HEK293 (cell line): ENCODE data around the gene AKAP6.

Experiments
- CTCF ChIA-PET: fragments of 350-600 bp; formaldehyde crosslinking; extraction: SDS; loops from one replicate; lab custom pipeline; 2021; ENCODE audit warnings: antibody characterized with exemption; lab: Yijun Ruan, JAX
- POLR2A ChIA-PET: fragments of 300-600 bp; formaldehyde crosslinking; extraction: SDS; loops from one replicate; lab custom pipeline; 2020; ENCODE audit warnings: antibody characterized with exemption, inconsistent platforms; lab: Yijun Ruan, JAX
- H3K27ac ChIP-seq: fragments of 200-500 bp; sonication (Bioruptor generic); 2 replicates; pipeline ENCODE4 v1.5.1; 2014; ENCODE audit warnings: low read depth, low read length, control low read depth, inconsistent platforms; ENCODE audit errors: extremely low read depth
- H3K36me3 ChIP-seq, 2 experiments: fragments of 200-500 bp in 1 of 2; sonication (Bioruptor generic) in 1 of 2; 1 replicate in 1 of 2; 2 replicates in 1 of 2; pipeline ENCODE4 v1.5.1; 2014 to 2017; ENCODE audit warnings: inconsistent platforms in 2 of 2, low read length in 2 of 2; ENCODE audit not compliant: control insufficient read depth in 2 of 2, insufficient read depth in 1 of 2
- H3K4me1 ChIP-seq: fragments of 200-500 bp; sonication (Bioruptor generic); 2 replicates; pipeline ENCODE4 v1.5.1; 2014; ENCODE audit warnings: mild to moderate bottlenecking, low read length, inconsistent platforms; ENCODE audit not compliant: control insufficient read depth, insufficient read depth
- H3K4me3 ChIP-seq: 2 replicates; pipeline ENCODE4 v1.5.1; 2011; ENCODE audit warnings: low read depth, mild to moderate bottlenecking, control low read depth, low read length, moderate library complexity
- H3K9me3 ChIP-seq: fragments of 200-500 bp; sonication (Bioruptor generic); 2 replicates; pipeline ENCODE4 v1.5.1; 2014; ENCODE audit warnings: low read depth, low read length, inconsistent platforms; ENCODE audit not compliant: control insufficient read depth, insufficient read depth
- BCL11A ChIP-seq: fragments of 450-650 bp; formaldehyde crosslinking; IDR thresholded peaks from 2 replicates; pipeline ENCODE4 v1.5.1; 2016; ENCODE audit warnings: low read depth, missing biosample characterization, missing genetic modification characterization
- BCL11B ChIP-seq: fragments of 450-650 bp; formaldehyde crosslinking; IDR thresholded peaks from 2 replicates; pipeline ENCODE4 v1.5.1; 2016; ENCODE audit warnings: low read depth, missing biosample characterization, missing genetic modification characterization
- IKZF3 ChIP-seq: fragments of 450-650 bp; IDR thresholded peaks from 2 replicates; pipeline ENCODE4 v1.5.0; 2018; ENCODE audit warnings: missing biosample characterization, mild to moderate bottlenecking, missing genetic modification characterization, moderate library complexity
- KLF10 ChIP-seq: fragments of 450-650 bp; IDR thresholded peaks from 2 replicates; pipeline ENCODE4 v1.5.1; 2018; ENCODE audit warnings: missing biosample characterization, mild to moderate bottlenecking, missing genetic modification characterization
- WT1 ChIP-seq: fragments of 450-650 bp; formaldehyde crosslinking; IDR thresholded peaks from 2 replicates; pipeline ENCODE4 v1.5.1; 2016; ENCODE audit warnings: missing biosample characterization, missing genetic modification characterization
- ZFP37 ChIP-seq: fragments of 450-650 bp; formaldehyde crosslinking; IDR thresholded peaks from 2 replicates; pipeline ENCODE4 v1.5.1; 2016; ENCODE audit warnings: missing biosample characterization, missing genetic modification characterization
- ZFP69B ChIP-seq: fragments of 450-650 bp; formaldehyde crosslinking; IDR thresholded peaks from 2 replicates; pipeline ENCODE4 v1.5.1; 2016; ENCODE audit warnings: missing biosample characterization, missing genetic modification characterization
- ZNF133 ChIP-seq: fragments of 450-650 bp; formaldehyde crosslinking; IDR thresholded peaks from 2 replicates; pipeline ENCODE4 v1.5.1; 2016; ENCODE audit warnings: missing biosample characterization, missing genetic modification characterization
- ZNF146 ChIP-seq: fragments of 450-650 bp; formaldehyde crosslinking; IDR thresholded peaks from 2 replicates; pipeline ENCODE4 v1.5.1; 2016; ENCODE audit warnings: missing biosample characterization, missing genetic modification characterization
- ZNF169 ChIP-seq: fragments of 450-650 bp; formaldehyde crosslinking; IDR thresholded peaks from 2 replicates; pipeline ENCODE4 v1.5.1; 2016; ENCODE audit warnings: missing biosample characterization, missing genetic modification characterization
- ZNF174 ChIP-seq: fragments of 450-650 bp; formaldehyde crosslinking; IDR thresholded peaks from 2 replicates; pipeline ENCODE4 v1.5.0; 2017; ENCODE audit warnings: missing biosample characterization, mild to moderate bottlenecking, missing genetic modification characterization
- ZNF19 ChIP-seq: fragments of 450-650 bp; formaldehyde crosslinking; IDR thresholded peaks from 2 replicates; pipeline ENCODE4; 2016; ENCODE audit warnings: missing biosample characterization, missing genetic modification characterization, low read depth
- ZNF221 ChIP-seq: fragments of 450-650 bp; formaldehyde crosslinking; IDR thresholded peaks from 2 replicates; pipeline ENCODE4 v1.5.1; 2017; ENCODE audit warnings: missing biosample characterization, missing genetic modification characterization, borderline replicate concordance
- ZNF266 ChIP-seq: fragments of 450-650 bp; formaldehyde crosslinking; IDR thresholded peaks from 2 replicates; pipeline ENCODE4 v1.5.1; 2016; ENCODE audit warnings: missing biosample characterization, missing genetic modification characterization, low read depth
- ZNF510 ChIP-seq: fragments of 450-650 bp; formaldehyde crosslinking; IDR thresholded peaks from 2 replicates; pipeline ENCODE4 v1.5.1; 2018; ENCODE audit warnings: mild to moderate bottlenecking, missing genetic modification characterization, missing biosample characterization; ENCODE audit not compliant: insufficient replicate concordance
- ZNF514 ChIP-seq: fragments of 450-650 bp; formaldehyde crosslinking; IDR thresholded peaks from 2 replicates; pipeline ENCODE4 v1.5.1; 2016; ENCODE audit warnings: missing biosample characterization, missing genetic modification characterization
- ZNF624 ChIP-seq: fragments of 450-650 bp; formaldehyde crosslinking; IDR thresholded peaks from 2 replicates; pipeline ENCODE4 v1.5.1; 2017; ENCODE audit warnings: missing biosample characterization, missing genetic modification characterization
- TF ChIP-seq, protein P1 (sequence below): fragments of 450-650 bp; formaldehyde crosslinking; IDR thresholded peaks from 2 replicates; pipeline ENCODE4 v1.5.1; 2016; ENCODE audit warnings: missing biosample characterization, missing genetic modification characterization
- TF ChIP-seq, protein P2 (sequence below): fragments of 450-650 bp; formaldehyde crosslinking; IDR thresholded peaks from 2 replicates; pipeline ENCODE4 v1.5.1; 2016; ENCODE audit warnings: missing biosample characterization, missing genetic modification characterization
- TF ChIP-seq, protein P3 (sequence below): fragments of 450-650 bp; formaldehyde crosslinking; IDR thresholded peaks from 2 replicates; pipeline ENCODE4 v1.5.1; 2017; ENCODE audit warnings: missing biosample characterization, missing genetic modification characterization
- TF ChIP-seq, protein P4 (sequence below): fragments of 450-650 bp; formaldehyde crosslinking; IDR thresholded peaks from 2 replicates; pipeline ENCODE4 v1.5.1; 2016; ENCODE audit warnings: missing biosample characterization, missing genetic modification characterization
- TF ChIP-seq, protein P5 (sequence below): fragments of 450-650 bp; formaldehyde crosslinking; IDR thresholded peaks from 2 replicates; pipeline ENCODE4 v1.5.1; 2017; ENCODE audit warnings: missing biosample characterization, missing genetic modification characterization
- TF ChIP-seq, protein P6 (sequence below): fragments of 450-650 bp; formaldehyde crosslinking; IDR thresholded peaks from 2 replicates; pipeline ENCODE4 v1.5.1; 2016; ENCODE audit warnings: missing biosample characterization, missing genetic modification characterization

Gene AKAP6

DNA sequence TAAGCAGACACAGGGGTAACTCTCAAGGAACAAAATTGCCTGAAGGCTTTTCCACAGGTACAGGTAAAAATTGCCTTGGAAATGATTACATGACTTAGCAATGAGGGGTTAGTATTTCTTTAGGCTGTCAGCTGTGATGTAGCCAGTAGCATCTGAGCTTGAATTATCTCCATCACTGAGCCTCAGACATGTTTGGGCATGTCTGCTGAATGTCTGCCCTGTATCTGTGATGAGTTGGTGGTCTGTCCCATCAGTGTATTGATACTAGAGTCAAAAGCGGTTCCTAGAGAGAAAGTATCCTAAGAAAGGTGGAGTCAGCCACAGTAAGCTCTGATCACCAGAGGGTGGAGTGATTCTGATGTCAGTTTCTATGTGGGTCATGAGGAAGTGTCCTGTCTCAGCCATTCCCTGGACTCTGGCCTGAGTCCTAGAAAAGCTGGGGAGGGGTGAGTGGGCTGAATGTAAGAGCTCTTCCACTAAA is 16.3 kb downstream of the AKAP6 start (continued):
- TF ChIP-seq BCL11B (tag by site-specific recombination) (no peak), ZNF221 (no peak)
- TF ChIP-seq, protein P1, sequence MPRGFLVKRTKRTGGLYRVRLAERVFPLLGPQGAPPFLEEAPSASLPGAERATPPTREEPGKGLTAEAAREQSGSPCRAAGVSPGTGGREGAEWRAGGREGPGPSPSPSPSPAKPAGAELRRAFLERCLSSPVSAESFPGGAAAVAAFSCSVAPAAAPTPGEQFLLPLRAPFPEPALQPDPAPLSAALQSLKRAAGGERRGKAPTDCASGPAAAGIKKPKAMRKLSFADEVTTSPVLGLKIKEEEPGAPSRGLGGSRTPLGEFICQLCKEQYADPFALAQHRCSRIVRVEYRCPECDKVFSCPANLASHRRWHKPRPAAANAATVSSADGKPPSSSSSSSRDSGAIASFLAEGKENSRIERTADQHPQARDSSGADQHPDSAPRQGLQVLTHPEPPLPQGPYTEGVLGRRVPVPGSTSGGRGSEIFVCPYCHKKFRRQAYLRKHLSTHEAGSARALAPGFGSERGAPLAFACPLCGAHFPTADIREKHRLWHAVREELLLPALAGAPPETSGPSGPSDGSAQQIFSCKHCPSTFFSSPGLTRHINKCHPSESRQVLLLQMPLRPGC (tag by site-specific recombination): no peak

DNA sequence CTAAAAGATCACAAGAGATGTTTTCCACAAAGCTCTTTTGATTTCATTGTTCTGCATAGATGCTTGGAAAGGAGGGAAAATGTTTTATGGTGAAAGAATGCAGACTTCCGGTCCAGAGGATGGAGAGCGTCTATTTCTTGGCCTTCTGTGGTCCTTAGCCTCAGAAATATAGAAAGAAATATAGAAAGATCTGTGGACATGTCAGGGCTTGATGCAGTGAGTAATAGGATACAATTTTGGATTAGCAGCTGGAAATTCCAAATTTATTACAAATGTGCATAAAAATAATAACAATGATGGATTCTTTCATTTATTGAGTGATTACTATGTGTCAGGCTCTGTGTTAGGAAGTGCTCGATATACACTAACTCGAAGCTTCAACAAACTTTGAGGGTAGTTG is 20.2 kb downstream of the AKAP6 start:
- TF ChIP-seq ZNF514 (no peak), ZNF624 (tag by site-specific recombination) (no peak), KLF10 (tag by site-specific recombination) (no peak), ZFP37 (tag by site-specific recombination) (no peak), ZFP69B (tag by site-specific recombination) (no peak), BCL11A (no peak), IKZF3 (tag by site-specific recombination) (no peak), ZNF146 (no peak), ZNF174 (tag by site-specific recombination) (no peak), ZNF169 (tag by site-specific recombination) (no peak), WT1 (tag by site-specific recombination) (no peak), ZNF266 (tag by site-specific recombination) (no peak), ZNF19 (tag by site-specific recombination) (no peak), ZNF133 (tag by site-specific recombination) (no peak), ZNF510 (tag by site-specific recombination) (no peak)
- TF ChIP-seq, protein P2, sequence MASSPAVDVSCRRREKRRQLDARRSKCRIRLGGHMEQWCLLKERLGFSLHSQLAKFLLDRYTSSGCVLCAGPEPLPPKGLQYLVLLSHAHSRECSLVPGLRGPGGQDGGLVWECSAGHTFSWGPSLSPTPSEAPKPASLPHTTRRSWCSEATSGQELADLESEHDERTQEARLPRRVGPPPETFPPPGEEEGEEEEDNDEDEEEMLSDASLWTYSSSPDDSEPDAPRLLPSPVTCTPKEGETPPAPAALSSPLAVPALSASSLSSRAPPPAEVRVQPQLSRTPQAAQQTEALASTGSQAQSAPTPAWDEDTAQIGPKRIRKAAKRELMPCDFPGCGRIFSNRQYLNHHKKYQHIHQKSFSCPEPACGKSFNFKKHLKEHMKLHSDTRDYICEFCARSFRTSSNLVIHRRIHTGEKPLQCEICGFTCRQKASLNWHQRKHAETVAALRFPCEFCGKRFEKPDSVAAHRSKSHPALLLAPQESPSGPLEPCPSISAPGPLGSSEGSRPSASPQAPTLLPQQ: no peak
- TF ChIP-seq, protein P3, sequence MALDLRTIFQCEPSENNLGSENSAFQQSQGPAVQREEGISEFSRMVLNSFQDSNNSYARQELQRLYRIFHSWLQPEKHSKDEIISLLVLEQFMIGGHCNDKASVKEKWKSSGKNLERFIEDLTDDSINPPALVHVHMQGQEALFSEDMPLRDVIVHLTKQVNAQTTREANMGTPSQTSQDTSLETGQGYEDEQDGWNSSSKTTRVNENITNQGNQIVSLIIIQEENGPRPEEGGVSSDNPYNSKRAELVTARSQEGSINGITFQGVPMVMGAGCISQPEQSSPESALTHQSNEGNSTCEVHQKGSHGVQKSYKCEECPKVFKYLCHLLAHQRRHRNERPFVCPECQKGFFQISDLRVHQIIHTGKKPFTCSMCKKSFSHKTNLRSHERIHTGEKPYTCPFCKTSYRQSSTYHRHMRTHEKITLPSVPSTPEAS: no peak
- TF ChIP-seq, protein P4, sequence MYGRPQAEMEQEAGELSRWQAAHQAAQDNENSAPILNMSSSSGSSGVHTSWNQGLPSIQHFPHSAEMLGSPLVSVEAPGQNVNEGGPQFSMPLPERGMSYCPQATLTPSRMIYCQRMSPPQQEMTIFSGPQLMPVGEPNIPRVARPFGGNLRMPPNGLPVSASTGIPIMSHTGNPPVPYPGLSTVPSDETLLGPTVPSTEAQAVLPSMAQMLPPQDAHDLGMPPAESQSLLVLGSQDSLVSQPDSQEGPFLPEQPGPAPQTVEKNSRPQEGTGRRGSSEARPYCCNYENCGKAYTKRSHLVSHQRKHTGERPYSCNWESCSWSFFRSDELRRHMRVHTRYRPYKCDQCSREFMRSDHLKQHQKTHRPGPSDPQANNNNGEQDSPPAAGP (tag by site-specific recombination): no peak
- TF ChIP-seq, protein P5, sequence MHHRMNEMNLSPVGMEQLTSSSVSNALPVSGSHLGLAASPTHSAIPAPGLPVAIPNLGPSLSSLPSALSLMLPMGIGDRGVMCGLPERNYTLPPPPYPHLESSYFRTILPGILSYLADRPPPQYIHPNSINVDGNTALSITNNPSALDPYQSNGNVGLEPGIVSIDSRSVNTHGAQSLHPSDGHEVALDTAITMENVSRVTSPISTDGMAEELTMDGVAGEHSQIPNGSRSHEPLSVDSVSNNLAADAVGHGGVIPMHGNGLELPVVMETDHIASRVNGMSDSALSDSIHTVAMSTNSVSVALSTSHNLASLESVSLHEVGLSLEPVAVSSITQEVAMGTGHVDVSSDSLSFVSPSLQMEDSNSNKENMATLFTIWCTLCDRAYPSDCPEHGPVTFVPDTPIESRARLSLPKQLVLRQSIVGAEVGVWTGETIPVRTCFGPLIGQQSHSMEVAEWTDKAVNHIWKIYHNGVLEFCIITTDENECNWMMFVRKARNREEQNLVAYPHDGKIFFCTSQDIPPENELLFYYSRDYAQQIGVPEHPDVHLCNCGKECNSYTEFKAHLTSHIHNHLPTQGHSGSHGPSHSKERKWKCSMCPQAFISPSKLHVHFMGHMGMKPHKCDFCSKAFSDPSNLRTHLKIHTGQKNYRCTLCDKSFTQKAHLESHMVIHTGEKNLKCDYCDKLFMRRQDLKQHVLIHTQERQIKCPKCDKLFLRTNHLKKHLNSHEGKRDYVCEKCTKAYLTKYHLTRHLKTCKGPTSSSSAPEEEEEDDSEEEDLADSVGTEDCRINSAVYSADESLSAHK (tag by site-specific recombination): no peak
- TF ChIP-seq, protein P6, sequence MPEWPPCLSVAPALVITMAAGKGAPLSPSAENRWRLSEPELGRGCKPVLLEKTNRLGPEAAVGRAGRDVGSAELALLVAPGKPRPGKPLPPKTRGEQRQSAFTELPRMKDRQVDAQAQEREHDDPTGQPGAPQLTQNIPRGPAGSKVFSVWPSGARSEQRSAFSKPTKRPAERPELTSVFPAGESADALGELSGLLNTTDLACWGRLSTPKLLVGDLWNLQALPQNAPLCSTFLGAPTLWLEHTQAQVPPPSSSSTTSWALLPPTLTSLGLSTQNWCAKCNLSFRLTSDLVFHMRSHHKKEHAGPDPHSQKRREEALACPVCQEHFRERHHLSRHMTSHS: no peak
- TF ChIP-seq, all 188 proteins: peak for 0
- POLR2A ChIA-PET: no interaction called here
- H3K36me3 ChIP-seq: no peaks in the 10 kb centered on the region
- H3K27ac ChIP-seq: no peak overlapping the region
- H3K9me3 ChIP-seq: no peaks in the 10 kb centered on the region
- no peak overlapping the region for H3K4me3 ChIP-seq
- no peaks in the 10 kb centered on the region for H3K4me1 ChIP-seq
- CTCF ChIA-PET: no interaction called here
